GM12878 (cell line): Measurements from ENCODE around the gene XPO5. TPM values are rescaled to one million over a fixed set of nuclear protein-coding genes. Genes with fewer than 3 reads are reported as not detected.

Source experiments
- ATAC-seq: fragments of 200-7000 bp; cut with Tn5 transposase; 3 replicates; pipeline ENCODE4 v1.9.1; 2020; ENCODE audit warnings: mild to moderate bottlenecking, moderate library complexity
- BruUV-seq: library from RNA; stranded (reverse); fragments of 400-500 nt; replicated peaks from 2 replicates; lab custom pipeline; 2021; lab: Mats Ljungman, UMichigan
- CTCF ChIA-PET: fragments of 300-600 bp; sonication (Branson Sonifier 250); formaldehyde crosslinking; extraction: SDS; loops from one replicate; lab custom pipeline; 2021; ENCODE audit warnings: inconsistent platforms; lab: Yijun Ruan, JAX
- POLR2A ChIA-PET: fragments of 350-600 bp; formaldehyde crosslinking; extraction: SDS; loops from one replicate; lab custom pipeline; 2021; ENCODE audit warnings: inconsistent platforms; lab: Charles Lee
- RAD21 ChIA-PET: fragments of 300-600 bp; sonication (Branson Sonifier 250); formaldehyde crosslinking; loops from one replicate; lab custom pipeline; 2023; ENCODE audit warnings: antibody characterized with exemption; ENCODE audit not compliant: unreplicated experiment; lab: Charles Lee
- SMC1A ChIA-PET: fragments of 300-600 bp; sonication (Branson Sonifier 250); formaldehyde crosslinking; loops from one replicate; lab custom pipeline; 2023; ENCODE audit not compliant: unreplicated experiment, uncharacterized antibody; lab: Charles Lee
- DNase-seq: peaks from one replicate; pipeline ENCODE4 v3.0.0-alpha.2; 2011; ENCODE audit warnings: low read depth, low spot score
- FAIRE-seq: peaks from 3 replicates; lab custom pipeline; 2011; peaks lifted over from hg19 to GRCh38; lab: Jason Lieb, UNC
- H2AFZ ChIP-seq: 2 replicates; pipeline ENCODE4 v1.6.0; 2011; ENCODE audit warnings: low read depth, low read length, control low read depth; ENCODE audit not compliant: control insufficient read depth
- H3K27ac ChIP-seq: 2 replicates; pipeline ENCODE4 v1.5.1; 2011; ENCODE audit warnings: control low read depth; ENCODE audit not compliant: control insufficient read depth, insufficient read depth
- H3K27me3 ChIP-seq, 2 experiments: replicated peaks in 1 of 2; 2 replicates each; pipeline versions ENCODE4 v1.6.0 to v1.6.1; 2011; ENCODE audit warnings: low read length in 1 of 2; ENCODE audit not compliant: control insufficient read depth in 2 of 2, insufficient read depth in 2 of 2
- H3K36me3 ChIP-seq, 2 experiments: 2 replicates each; pipeline ENCODE4 v1.5.1; 2011; ENCODE audit warnings: low read length in 1 of 2; ENCODE audit not compliant: control insufficient read depth in 2 of 2, insufficient read depth in 2 of 2
- H3K4me1 ChIP-seq: 2 replicates; pipeline ENCODE4 v1.6.1; 2011; ENCODE audit warnings: mild to moderate bottlenecking, low read length, moderate library complexity, mixed read lengths; ENCODE audit not compliant: control insufficient read depth, insufficient read depth
- H3K4me2 ChIP-seq: 2 replicates; pipeline ENCODE4 v1.6.0; 2011; ENCODE audit warnings: control low read depth; ENCODE audit not compliant: control insufficient read depth, insufficient read depth
- H3K4me3 ChIP-seq: fragments of 200-600 bp; sonication (generic); 2 replicates; pipeline ENCODE4 v1.5.1; 2016
- H3K79me2 ChIP-seq: 2 replicates; pipeline ENCODE4 v1.6.0; 2011; ENCODE audit warnings: low read length; ENCODE audit not compliant: control insufficient read depth, insufficient read depth
- H3K9ac ChIP-seq: 2 replicates; pipeline ENCODE4 v1.8.0; 2011; ENCODE audit warnings: low read length, control low read depth, mixed read lengths; ENCODE audit not compliant: control insufficient read depth, insufficient read depth
- H3K9me3 ChIP-seq: replicated peaks from 3 replicates; pipeline ENCODE4 v1.5.1; 2011; ENCODE audit warnings: mild to moderate bottlenecking, low read length; ENCODE audit not compliant: control insufficient read depth, insufficient read depth
- H4K20me1 ChIP-seq: 2 replicates; pipeline ENCODE4 v1.6.0; 2011; ENCODE audit not compliant: control insufficient read depth, insufficient read depth
- EGR1 ChIP-seq, 2 experiments: IDR thresholded peaks; 1 replicate in 1 of 2; 2 replicates in 1 of 2; pipeline ENCODE4 v1.6.1; 2011 to 2012; ENCODE audit warnings: low read depth in 2 of 2, low read length in 2 of 2, borderline replicate concordance in 1 of 2, mild to moderate bottlenecking in 1 of 2, moderate library complexity in 1 of 2
- IKZF2 ChIP-seq, 2 experiments: fragments of 450-650 bp; IDR thresholded peaks; 2 replicates each; pipeline ENCODE4 v1.6.1; 2017; ENCODE audit warnings: mild to moderate bottlenecking in 2 of 2, moderate library complexity in 2 of 2
- MEF2B ChIP-seq: fragments of 450-650 bp; IDR thresholded peaks from 2 replicates; pipeline ENCODE4 v1.6.1; 2018; ENCODE audit warnings: mild to moderate bottlenecking, moderate library complexity; ENCODE audit not compliant: partially characterized antibody, poor library complexity, severe bottlenecking
- MTA3 ChIP-seq: IDR thresholded peaks from 2 replicates; pipeline ENCODE4 v1.6.1; 2012; ENCODE audit warnings: low read length, inconsistent platforms, borderline replicate concordance
- NR2F1 ChIP-seq: fragments of 450-650 bp; conservative IDR thresholded peaks from 2 replicates; pipeline ENCODE4 v1.6.1; 2017; ENCODE audit warnings: mild to moderate bottlenecking
- PAX8 ChIP-seq: fragments of 450-650 bp; IDR thresholded peaks from 2 replicates; pipeline ENCODE4 v1.6.1; 2017; ENCODE audit warnings: mild to moderate bottlenecking, moderate library complexity
- POLR2AphosphoS5 ChIP-seq: IDR thresholded peaks from 2 replicates; pipeline ENCODE4 v1.6.1; 2011; ENCODE audit warnings: mild to moderate bottlenecking, low read length, inconsistent platforms
- RAD21 ChIP-seq: IDR thresholded peaks from 2 replicates; pipeline ENCODE4 v1.6.1; 2011; ENCODE audit warnings: mild to moderate bottlenecking, low read depth, low read length, moderate library complexity; ENCODE audit not compliant: insufficient read depth
- RUNX3 ChIP-seq: IDR thresholded peaks from 2 replicates; pipeline ENCODE4 v1.6.1; 2012; ENCODE audit warnings: low read length, inconsistent platforms
- SMC3 ChIP-seq: IDR thresholded peaks from 2 replicates; pipeline ENCODE4 v1.6.1; 2011; ENCODE audit warnings: low read length, improper control_type of control experiment, borderline replicate concordance
- ZNF622 ChIP-seq: fragments of 450-650 bp; IDR thresholded peaks from 2 replicates; pipeline ENCODE4 v1.6.1; 2017; ENCODE audit warnings: mild to moderate bottlenecking, inconsistent platforms
- WGBS: methylation state at CpG from one replicate; pipeline ENCODE4 v1.1.6; 2016; ENCODE audit warnings: low lambda C conversion rate; ENCODE audit not compliant: insufficient replicate concordance, insufficient coverage; ENCODE audit errors: missing lambda C conversion rate; 5-methylcytosine and 5-hydroxymethylcytosine counted together
- in situ Hi-C: fragments of 300-500 bp; cut with MboI; formaldehyde crosslinking; loops from 9 replicates; pipeline ENCODE4 v1.14.3; 2018; ENCODE audit warnings: mixed read lengths
- intact Hi-C: fragments of 100-400 bp; cut with micrococcal nuclease; formaldehyde crosslinking; loops from one replicate; pipeline ENCODE4 v1.14.2; 2022; ENCODE audit not compliant: unreplicated experiment
- polyA plus RNA-seq, 11 experiments: library from polyadenylated mRNA; depleted of rRNA in 4 of 11; unstranded in 6 of 11; stranded (reverse) in 5 of 11; fragments of >200 nt; fragmentation: Nextera tagmentation in 4 of 11; fragmentation: Illumina TruSeq in 1 of 11; extraction: Ambion mirVana in 4 of 11; extraction: Trizol in 1 of 11; gene quantifications; 1 replicate in 1 of 11; 2 replicates in 10 of 11; pipeline versions ENCODE4 v1.2.1 to v1.2.3, GENCODE V29; 2011 to 2016; ENCODE audit warnings: inconsistent platforms in 2 of 11, missing spikeins in 2 of 11, low read depth in 1 of 11
- total RNA-seq, 4 experiments: library from RNA; depleted of rRNA in 3 of 4; stranded (reverse); fragments of >200 nt in 3 of 4; fragmentation: Illumina TruSeq in 1 of 4; extraction: Trizol in 1 of 4; gene quantifications; 2 replicates each; pipeline versions ENCODE4 v1.2.1 to v1.2.3, GENCODE V29; 2013 to 2021
- TF ChIP-seq, protein P1 (sequence below): IDR thresholded peaks from 2 replicates; pipeline ENCODE4 v1.6.1; 2012; ENCODE audit warnings: low read depth, low read length, improper control_type of control experiment
- TF ChIP-seq, protein P2 (sequence below): IDR thresholded peaks from 2 replicates; pipeline ENCODE4 v1.6.1; 2011; ENCODE audit warnings: borderline replicate concordance, low read depth, mild to moderate bottlenecking, moderate library complexity, mixed read lengths, low read length; ENCODE audit not compliant: insufficient read depth; ENCODE audit errors: extremely low read length
- TF ChIP-seq, protein P3 (sequence below): IDR thresholded peaks from 2 replicates; pipeline ENCODE4 v1.6.1; 2011; ENCODE audit warnings: mild to moderate bottlenecking, low read depth, low read length, moderate library complexity; ENCODE audit not compliant: insufficient replicate concordance
- TF ChIP-seq, protein P4 (sequence below): IDR thresholded peaks from 2 replicates; pipeline ENCODE4 v1.6.1; 2012; ENCODE audit warnings: improper control_type of control experiment, low read depth, low read length; ENCODE audit not compliant: insufficient replicate concordance

XPO5 gene
- total and polyA plus RNA-seq, 10 of the 15 experiments (the other 5 are each of a cell fraction or from before 2014, with no cell fraction given), result 11.3 to 76.0 (median 41.6) TPM

- in situ Hi-C loops, result no loop called here
- Histone ChIP-seq H3K27ac (no peak overlapping the region), H3K4me3 (no peak overlapping the region), H2AFZ (no peak overlapping the region), H3K4me1 (no peaks in the 10 kb centered on the region), H3K9me3 (no peaks in the 10 kb centered on the region), H3K4me2 (no peak overlapping the region), H3K79me2 (no peaks in the 10 kb centered on the region), H4K20me1 (no peaks in the 10 kb centered on the region), H3K36me3 (peaks cover 8 to 35% of the 10 kb centered on the region in 2 experiments), H3K9ac (no peak overlapping the region), H3K27me3 (no peaks in the 10 kb centered on the region)
- FAIRE-seq, result peak; percentile 23
- RAD21 ChIA-PET, result interaction anchor here (0.7 to 1.4 kb wide), 5 partner anchors 19 to 471 kb away, joined by 3 to 5 read pairs (median 3); no protein-coding TSS in a partner anchor
- peak; percentile 74 for ATAC-seq
- intact Hi-C loops, result loop anchor here (1.0 kb wide), 1 partner anchor 471 kb away; no protein-coding TSS in a partner anchor
- CTCF ChIA-PET, result interaction anchor here (0.7 to 4.7 kb wide), 33 partner anchors 8 to 478 kb away, joined by 3 to 42 read pairs (median 5); partner anchors contain the start of genes GTPBP2, MRPS18A, POLH and XPO5
- SMC1A ChIA-PET, result interaction anchor here (1.0 to 1.6 kb wide), 7 partner anchors 11 to 160 kb away, joined by 3 to 6 read pairs (median 4); no protein-coding TSS in a partner anchor
- no TSS peak for BruUV-seq
- DNase-seq, result peak; percentile 17
- POLR2A ChIA-PET, result interaction anchor here (1.1 kb wide), 1 partner anchor 162 kb away, joined by 3 read pairs; no protein-coding TSS in a partner anchor
- 23% methylated on average over 5 of the region's 5 CpGs for WGBS
- TF ChIP-seq IKZF2 (IDR thresholded peaks at IDR 0.05) (peak; percentile 17 to 36; a peak in 3 of 4 replicates), RUNX3 (no peak), MTA3 (no peak), PAX8 (no peak), RAD21 (peak; percentile 61), SMC3 (peak; percentile 42; the same call in 1 of the 2 replicates), POLR2AphosphoS5 (no peak), NR2F1 (no peak), EGR1 (IDR thresholded peaks at IDR 0.05; ENCODE audit: borderline replicate concordance in 1 of 2, low read depth in 2 of 2, low read length in 2 of 2) (no peak), ZNF622 (no peak), MEF2B (peak; percentile 77)
- TF ChIP-seq, protein P1, sequence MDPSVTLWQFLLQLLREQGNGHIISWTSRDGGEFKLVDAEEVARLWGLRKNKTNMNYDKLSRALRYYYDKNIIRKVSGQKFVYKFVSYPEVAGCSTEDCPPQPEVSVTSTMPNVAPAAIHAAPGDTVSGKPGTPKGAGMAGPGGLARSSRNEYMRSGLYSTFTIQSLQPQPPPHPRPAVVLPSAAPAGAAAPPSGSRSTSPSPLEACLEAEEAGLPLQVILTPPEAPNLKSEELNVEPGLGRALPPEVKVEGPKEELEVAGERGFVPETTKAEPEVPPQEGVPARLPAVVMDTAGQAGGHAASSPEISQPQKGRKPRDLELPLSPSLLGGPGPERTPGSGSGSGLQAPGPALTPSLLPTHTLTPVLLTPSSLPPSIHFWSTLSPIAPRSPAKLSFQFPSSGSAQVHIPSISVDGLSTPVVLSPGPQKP, result no peak
- TF ChIP-seq, protein P2, sequence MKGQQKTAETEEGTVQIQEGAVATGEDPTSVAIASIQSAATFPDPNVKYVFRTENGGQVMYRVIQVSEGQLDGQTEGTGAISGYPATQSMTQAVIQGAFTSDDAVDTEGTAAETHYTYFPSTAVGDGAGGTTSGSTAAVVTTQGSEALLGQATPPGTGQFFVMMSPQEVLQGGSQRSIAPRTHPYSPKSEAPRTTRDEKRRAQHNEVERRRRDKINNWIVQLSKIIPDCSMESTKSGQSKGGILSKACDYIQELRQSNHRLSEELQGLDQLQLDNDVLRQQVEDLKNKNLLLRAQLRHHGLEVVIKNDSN, result no peak
- TF ChIP-seq, protein P3, sequence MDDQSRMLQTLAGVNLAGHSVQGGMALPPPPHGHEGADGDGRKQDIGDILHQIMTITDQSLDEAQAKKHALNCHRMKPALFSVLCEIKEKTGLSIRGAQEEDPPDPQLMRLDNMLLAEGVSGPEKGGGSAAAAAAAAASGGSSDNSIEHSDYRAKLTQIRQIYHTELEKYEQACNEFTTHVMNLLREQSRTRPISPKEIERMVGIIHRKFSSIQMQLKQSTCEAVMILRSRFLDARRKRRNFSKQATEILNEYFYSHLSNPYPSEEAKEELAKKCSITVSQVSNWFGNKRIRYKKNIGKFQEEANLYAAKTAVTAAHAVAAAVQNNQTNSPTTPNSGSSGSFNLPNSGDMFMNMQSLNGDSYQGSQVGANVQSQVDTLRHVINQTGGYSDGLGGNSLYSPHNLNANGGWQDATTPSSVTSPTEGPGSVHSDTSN, result no peak
- TF ChIP-seq, protein P4, sequence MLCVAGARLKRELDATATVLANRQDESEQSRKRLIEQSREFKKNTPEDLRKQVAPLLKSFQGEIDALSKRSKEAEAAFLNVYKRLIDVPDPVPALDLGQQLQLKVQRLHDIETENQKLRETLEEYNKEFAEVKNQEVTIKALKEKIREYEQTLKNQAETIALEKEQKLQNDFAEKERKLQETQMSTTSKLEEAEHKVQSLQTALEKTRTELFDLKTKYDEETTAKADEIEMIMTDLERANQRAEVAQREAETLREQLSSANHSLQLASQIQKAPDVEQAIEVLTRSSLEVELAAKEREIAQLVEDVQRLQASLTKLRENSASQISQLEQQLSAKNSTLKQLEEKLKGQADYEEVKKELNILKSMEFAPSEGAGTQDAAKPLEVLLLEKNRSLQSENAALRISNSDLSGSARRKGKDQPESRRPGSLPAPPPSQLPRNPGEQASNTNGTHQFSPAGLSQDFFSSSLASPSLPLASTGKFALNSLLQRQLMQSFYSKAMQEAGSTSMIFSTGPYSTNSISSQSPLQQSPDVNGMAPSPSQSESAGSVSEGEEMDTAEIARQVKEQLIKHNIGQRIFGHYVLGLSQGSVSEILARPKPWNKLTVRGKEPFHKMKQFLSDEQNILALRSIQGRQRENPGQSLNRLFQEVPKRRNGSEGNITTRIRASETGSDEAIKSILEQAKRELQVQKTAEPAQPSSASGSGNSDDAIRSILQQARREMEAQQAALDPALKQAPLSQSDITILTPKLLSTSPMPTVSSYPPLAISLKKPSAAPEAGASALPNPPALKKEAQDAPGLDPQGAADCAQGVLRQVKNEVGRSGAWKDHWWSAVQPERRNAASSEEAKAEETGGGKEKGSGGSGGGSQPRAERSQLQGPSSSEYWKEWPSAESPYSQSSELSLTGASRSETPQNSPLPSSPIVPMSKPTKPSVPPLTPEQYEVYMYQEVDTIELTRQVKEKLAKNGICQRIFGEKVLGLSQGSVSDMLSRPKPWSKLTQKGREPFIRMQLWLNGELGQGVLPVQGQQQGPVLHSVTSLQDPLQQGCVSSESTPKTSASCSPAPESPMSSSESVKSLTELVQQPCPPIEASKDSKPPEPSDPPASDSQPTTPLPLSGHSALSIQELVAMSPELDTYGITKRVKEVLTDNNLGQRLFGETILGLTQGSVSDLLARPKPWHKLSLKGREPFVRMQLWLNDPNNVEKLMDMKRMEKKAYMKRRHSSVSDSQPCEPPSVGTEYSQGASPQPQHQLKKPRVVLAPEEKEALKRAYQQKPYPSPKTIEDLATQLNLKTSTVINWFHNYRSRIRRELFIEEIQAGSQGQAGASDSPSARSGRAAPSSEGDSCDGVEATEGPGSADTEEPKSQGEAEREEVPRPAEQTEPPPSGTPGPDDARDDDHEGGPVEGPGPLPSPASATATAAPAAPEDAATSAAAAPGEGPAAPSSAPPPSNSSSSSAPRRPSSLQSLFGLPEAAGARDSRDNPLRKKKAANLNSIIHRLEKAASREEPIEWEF, result no peak
These were observed 32.5 kb upstream of the XPO5 start for GRCh38 chr6:43608310-43608763.
